Fibroblast of peridontal ligament (primary cell): Measurements from ENCODE around the gene ADGRV1.
"Not testable (repeated sequence)": the region's sequence is repeated elsewhere in the genome, so short reads cannot be mapped to it uniquely, and the experiment has no call there.

ENCODE experiments used
- DNase-seq: peaks from one replicate; pipeline ENCODE4 v3.0.0-alpha.2; 2010; ENCODE audit errors: extremely low read depth

ADGRV1 gene

DNA sequence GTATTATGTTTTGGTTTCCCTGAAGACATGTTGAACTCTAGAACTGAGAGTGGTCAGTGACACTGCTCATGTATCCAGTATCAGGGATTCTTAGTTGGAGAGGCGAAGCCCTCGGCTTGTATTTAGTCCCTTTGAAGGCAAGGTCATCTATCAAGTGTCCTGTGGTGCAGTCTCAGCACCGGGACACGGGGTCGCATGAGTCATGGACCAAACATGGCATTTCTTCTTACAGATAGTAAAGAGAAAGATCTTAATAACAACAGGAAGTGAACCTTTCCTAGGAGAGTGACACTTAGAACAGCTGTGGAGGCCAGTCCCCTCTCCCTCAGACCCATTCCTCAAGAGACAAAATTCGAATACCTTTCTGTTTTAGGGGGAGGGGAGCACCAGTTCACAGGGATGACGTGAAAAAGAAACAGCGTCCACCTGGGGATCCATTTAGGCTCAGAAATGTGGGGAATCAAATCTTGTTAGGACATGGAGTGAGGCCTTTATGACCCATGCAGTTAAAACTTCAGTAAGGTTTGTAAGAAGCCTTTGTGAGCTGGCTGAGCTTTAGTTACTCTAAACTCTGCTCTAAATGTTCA, 86.5 kb downstream of the ADGRV1 start:
- no peak for DNase-seq

DNA sequence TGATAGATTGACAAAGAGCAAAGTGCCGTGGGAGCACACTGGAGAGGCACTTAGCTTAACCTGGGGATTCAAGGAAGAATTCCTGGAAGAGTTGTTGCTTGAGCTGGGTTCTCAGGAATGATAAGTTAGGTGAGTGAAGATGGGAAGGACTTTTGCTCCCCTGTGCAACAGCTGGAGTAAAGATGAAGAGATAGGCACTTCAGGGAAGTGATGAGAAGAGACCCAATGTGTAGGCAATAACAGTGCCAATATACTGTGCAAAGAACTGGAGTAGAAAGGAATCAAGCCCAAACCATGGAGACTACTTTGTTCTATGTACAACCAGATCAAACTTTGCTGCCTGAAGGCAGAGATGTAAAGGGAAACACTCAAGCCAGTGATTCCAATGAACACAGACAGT, 92.2 kb downstream of the ADGRV1 start:
- DNase-seq: no peak

DNA sequence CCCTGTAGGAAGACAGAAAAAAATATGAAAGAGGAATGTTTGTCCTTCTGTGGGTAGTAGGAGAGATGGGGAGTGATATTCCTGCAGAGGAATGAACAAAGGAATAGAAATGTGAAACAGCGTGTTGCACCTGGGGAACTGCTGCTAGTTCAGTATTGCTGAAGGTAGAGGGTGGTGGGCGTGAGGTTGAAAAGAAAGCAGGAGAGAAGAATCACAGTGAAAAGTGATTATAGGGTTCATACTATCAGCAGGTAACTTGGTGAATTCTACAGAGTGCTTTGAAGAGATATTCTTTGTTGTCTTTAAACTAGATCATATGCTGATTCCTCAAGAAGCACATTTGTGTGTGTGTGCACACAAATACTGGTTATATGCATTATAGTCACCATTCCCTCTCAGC, 95.6 kb downstream of the ADGRV1 start:
- DNase-seq: no peak

DNA sequence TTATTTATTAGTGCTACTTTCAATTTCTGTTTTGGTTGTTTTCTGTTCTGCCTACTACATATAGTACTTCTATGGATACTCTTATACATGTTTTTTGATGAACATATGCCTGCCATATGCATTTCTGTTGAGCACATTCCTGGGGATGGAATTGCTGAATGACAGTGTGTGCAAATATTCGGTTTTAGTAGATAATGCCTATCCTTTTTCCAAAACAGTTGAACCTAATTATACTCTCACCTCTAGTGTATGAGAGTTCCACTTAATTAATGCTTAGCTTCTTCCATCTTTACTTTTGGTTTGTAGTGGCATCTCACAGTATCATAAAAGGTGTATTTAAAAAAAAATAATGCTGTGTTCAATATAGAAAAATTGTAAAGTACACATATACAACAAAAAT, 96.8 kb downstream of the ADGRV1 start:
- DNase-seq: no peak

DNA sequence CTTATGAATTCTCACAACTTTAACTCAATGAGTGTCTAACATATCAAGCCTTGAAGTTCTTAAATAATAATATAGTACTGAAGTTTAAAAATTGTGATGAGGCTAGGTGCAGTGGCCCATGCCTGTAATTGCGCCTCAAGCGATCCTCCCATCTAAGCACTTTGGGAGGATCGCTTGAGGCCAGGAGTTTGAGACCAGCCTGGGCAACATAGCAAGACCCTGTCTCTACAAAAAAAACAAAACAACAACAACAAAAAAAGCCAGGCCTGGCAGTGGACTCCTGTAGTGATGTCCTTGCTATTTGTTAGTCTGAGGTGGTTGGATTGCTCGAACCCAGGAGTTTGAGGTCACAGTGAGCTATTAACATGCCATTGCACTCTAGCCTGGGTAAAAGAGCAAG, 98.4 kb downstream of the ADGRV1 start:
- no peak for DNase-seq

DNA sequence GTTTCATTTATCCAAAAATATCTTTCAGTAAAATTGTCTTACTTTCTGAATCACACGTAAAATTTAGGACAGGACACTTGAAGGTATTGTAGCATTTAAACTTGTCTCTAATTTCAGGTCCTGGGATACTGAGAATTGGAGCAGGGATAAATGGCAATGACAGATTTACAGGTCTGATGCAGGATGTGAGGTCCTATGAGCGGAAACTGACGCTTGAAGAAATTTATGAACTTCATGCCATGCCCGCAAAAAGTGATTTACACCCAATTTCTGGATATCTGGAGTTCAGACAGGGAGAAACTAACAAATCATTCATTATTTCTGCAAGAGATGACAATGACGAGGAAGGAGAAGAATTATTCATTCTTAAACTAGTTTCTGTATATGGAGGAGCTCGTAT, 99.2 kb downstream of the ADGRV1 start:
- no peak for DNase-seq

DNA sequence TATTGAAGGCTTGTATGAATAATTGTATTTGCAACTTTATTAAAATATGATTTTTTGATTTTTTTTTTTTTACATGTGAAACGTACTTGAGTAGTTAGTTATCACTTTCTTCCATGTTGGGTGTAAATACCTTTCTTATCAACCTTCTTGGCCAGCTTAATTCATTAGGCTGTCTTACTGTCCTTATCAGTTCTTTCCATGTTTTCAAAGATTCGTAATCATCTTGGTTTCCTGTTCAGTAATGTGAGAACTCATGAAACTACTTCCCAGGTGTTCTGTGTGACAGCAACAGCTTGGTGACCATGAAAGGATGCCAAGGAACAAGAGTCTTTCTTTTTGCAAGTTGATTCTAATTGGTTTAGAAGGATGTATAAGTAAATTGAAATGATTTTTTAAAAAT, 100.0 kb downstream of the ADGRV1 start:
- DNase-seq: no peak

DNA sequence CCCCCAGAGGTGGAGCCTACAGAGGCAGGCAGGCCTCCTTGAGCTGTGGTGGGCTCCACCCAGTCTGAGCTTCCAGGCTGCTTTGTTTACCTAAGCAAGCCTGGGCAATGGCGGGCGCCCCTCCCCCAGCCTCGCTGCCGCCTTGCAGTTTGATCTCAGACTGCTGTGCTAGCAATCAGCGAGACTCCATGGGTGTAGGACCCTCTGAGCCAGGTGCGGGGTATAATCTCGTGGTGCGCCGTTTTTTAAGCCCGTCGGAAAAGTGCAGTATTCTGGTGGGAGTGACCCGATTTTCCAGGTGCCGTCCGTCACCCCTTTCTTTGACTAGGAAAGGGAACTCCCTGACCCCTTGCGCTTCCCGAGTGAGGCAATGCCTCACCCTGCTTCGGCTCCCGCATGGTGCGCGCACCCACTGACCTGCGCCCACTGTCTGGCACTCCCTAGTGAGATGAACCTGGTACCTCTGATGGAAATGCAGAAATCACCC, 109.5 kb downstream of the ADGRV1 start:
- not testable (repeated sequence) for DNase-seq

DNA sequence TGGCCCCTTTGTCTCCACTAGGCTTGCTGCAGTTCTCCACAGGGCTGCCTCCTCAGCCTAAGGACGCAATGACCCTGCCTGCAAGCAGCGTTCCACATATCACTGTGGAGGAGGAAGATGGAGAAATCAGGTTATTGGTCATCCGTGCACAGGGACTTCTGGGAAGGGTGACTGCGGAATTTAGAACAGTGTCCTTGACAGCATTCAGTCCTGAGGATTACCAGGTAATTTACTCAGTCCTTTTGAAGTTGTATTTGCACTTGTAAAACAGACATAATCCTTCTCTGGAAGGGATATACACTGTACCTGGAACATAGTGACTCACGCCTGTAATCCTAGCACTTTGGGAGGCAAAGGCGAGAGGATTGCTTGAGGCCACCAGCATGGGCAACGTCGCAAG, 116.6 kb downstream of the ADGRV1 start:
- DNase-seq: no peak

DNA sequence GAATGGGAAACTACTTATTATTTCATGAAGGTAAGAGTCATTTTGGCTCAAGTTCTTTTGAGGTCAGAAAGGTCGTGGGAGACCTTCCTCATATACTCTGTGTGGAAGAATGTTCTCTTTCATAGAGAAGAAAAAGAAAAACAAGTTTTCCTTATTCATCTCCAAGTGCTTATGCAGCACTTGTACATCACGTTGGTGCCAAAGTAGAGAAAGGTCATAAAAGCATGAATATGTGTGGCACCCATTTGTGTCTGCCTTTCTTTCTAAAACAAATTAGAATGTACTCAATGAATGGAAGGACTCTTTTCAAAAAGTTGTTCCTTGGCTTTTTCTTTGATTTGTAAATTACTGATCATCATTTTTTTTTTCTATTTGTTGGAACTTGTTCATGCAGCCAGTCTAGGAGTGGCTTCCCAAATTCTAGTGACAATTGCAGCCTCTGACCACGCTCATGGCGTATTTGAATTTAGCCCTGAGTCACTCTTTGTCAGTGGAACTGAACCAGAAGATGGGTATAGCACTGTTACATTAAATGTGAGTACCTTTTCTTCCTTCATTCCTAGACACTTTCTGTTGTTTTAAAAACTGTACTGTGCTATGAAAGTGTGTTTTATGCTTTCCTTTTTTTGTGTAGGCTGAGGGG, 122.4 kb downstream of the ADGRV1 start:
- DNase-seq: no peak

DNA sequence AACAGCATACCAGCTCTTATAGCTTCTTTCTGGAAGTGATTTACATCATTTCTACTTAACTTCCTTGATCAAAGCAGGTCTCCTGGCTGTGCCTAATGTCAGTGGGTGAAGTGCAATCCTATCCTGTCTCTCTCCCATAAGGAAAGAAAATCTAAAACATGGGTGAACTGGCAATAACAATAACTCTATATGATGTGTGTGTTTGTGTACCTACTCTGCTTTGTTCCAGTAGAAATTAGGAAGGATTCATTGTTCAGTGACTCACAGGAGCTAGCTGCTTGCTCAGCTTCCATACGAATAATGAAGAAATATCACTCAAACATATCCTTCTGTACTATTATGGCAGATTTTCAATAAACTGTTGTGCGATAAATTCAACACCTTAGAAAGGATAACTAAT, 123.7 kb downstream of the ADGRV1 start:
- DNase-seq: no peak

DNA sequence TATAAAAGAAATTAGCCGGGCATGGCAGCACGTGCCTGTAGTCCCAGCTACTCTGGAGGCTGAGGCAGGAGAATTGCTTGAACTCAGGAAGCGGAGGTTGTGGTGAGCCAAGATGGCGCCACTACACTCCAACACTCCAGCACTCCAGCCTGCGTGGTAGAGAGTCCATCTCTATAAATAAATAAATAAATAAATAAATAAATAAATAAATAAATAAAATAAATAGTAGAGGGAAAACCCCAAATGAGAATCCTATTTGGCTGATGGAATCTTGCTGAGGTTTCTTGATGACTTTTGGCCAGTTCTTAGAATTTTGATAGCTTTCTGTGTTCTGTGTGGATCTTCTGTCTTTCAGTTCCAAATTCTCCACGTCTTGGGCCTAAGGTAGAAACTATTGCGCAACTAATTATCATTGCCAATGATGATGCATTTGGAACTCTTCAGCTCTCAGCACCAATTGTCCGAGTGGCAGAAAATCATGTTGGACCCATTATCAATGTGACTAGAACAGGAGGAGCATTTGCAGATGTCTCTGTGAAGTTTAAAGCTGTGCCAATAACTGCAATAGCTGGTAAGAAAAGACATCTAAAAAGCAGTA, 126.9 kb downstream of the ADGRV1 start:
- DNase-seq: no peak

DNA sequence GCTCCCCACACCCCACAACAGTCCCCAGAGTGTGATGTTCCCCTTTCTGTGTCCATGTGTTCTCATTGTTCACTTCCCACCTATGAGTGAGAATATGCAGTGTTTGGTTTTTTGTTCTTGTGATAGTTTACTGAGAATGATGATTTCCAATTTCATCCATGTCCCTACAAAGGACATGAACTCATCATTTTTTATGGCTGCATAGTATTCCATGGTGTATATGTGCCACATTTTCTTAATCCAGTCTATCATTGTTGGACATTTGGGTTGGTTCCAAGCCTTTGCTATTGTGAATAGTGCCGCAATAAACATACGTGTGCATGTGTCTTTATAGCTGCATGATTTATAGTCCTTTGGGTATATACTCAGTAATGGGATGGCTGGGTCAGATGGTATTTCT, 127.8 kb downstream of the ADGRV1 start:
- not testable (repeated sequence) for DNase-seq

DNA sequence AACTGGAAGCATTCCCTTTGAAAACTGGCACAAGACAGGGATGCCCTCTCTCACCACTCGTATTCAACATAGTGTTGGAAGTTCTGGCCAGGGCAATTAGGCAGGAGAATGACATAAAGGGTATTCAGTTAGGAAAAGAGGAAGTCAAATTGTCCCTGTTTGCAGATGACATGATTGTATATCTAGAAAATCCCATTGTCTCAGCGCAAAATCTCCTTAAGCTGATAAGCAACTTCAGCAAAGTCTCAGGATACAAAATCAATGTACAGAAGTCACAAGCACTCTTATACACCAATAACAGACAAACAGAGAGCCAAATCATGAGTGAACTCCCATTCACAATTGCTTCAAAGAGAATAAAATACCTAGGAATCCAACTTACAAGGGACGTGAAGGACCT, 128.9 kb downstream of the ADGRV1 start:
- not testable (repeated sequence) for DNase-seq

DNA sequence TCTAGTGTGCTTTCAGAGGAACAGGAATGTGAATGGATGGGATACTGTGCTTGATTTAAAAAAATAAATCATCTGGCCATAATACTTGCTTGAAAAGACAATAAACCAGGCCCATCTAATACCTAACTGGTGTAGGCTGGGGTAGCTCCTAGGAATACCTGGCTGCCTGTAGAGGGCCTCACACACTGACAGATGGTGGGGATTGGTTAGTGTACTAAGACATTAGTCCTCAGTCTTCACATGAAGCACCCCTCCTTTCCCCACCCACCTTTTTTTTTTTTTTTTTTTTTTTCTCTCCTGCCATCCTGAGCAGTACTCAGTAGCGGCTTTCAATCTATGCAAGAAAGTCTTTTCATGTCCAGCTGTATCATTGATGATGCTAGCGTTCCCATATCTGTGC, 130.5 kb downstream of the ADGRV1 start:
- no peak for DNase-seq

DNA sequence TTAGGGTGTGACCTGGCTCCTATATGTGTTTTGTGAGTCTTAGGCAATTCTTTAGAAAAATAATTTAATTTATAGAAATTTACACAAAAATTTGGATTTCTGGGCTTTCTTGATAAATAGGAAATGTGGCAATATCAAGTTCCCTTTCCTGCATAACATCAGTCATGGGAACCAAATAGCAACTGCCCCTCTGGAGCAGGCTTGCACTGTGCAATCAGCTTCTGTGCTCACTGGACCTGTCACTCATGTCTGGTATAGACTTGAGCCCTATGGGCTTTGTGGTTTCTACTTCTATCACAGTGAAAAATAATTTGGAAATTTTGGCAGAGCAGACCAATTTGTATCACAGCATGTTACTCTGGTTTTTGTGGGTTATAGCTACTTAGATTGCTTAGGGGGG, 131.7 kb downstream of the ADGRV1 start:
- DNase-seq: no peak

DNA sequence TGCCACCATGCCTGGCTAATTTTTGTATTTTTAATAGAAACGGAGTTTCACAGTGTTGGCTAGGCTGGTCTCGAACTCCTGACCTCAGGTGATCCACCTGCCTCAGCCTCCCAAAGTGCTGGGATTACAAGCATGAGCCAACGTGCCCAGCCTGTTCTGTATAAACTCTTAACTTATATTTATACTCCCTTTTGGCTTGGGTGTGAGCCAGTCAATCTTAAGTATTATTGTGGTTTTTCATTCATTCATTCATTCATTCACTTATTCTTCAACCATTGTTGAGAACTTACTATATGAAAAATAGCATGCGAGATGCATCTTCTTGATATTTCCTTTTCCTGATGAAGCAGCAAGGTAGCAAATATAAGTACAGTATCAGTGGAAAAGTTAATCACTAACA, 132.9 kb downstream of the ADGRV1 start:
- DNase-seq: no peak

DNA sequence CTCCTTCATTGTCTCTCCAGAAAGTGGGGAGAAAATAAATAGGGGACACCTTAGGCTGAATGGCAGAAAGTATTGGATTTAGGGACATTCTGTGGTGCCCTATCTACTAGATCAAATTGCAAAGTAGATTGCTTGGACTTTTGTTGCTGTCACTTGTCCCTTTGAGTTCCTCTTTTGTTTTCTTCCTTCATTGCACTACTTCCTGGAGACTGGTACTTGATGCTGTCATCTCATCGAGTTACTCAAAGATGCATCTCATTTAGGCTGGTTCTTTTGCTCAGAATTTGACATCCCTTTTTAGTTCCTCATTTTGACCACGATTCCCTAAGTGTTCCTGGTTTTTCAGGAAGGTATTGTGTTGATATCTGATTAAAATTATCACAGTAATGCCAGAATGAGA, 137.6 kb downstream of the ADGRV1 start:
- DNase-seq: no peak

DNA sequence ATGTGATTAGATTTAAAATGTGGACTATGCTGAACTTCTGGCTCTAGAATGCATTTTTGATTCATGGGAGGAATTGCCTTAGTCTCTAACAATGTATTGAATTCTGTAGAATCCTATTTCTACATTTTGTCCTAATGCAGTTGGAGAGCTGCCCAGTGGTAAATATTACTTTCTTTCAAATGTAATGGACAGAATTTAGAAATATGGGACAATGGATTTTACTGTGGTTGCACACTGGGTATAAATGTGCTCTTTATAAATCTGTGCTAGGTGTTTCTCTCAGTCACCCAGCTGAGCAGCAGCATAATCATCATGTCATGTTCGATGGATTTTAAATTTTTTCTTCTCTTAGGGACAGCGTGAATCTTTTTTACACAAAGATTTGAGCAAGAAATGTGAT, 141.7 kb downstream of the ADGRV1 start:
- DNase-seq: no peak

DNA sequence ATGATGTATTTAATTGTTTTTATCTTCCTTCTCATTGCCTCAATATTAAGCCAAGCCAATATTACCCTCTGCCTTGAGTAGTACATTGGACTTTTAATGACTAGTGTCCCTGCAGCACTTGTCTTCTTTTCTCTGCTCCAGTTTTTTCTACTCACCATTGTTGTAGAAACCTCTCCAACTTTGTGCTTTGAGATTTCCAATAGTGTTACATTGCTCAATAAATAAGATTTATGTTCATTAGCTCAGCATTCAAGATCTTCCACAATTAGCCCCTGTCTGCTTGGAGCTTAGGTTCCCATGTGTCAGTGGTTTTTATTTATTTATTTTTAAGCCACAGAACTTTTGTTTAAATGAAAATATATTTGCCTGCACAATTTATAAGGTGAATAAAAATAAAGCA, 145.3 kb downstream of the ADGRV1 start:
- no peak for DNase-seq

DNA sequence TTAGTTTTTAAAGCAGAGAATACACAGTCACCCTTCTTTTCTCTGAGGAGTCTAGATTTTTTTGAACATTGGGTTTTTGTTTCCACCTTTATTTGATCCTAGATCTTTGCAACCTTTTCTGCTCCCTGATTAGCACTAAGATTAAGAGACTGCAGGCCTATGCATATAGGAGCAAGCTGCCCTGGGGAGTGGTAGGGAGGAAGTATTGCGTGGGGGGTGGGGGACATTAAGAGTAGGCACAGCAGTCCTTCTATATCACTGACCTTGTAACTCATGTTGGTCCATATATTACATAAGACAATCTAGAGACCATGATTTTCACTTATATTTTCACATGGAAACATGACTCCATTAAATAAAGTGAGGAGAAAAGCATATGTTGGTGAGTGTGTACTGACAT, 149.1 kb downstream of the ADGRV1 start:
- DNase-seq: no peak

DNA sequence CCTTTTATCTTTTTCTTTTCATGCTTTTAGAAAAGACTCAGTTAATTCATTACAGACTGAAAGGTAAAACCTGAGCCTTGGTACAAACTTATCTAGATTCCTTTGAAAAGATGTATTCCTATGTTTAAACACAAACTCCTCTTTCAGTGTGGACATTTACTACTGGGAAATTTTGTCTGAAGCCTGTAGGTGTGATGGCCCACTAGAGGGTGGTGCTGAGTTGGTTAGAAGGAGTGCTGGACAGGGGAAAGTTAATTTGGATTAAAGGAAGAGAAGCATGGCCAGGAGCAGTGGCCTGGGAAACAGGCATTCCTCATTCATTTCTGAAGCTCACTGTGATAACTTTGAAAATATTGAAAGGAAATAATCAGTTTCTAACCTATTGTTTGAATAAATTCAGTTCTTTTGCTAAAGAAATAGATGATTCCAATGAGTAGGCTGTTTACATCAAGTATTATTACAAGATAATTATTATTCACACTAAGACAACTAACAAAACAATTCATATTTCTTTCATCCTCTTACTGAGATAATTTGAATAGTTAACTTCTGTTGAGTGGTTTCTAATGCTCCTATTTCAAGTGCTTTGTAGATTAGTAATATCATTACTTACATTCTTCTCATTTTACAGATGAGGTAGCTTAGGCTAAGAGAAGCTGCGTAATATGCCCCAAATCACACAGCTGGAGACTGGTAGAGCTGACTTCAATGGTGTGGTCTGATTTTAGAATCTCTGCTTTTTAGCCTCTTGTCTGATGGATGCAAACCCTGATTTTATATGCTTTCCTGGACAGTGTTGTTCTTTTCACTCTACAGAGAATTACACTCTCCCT, 150.9 kb downstream of the ADGRV1 start:
- DNase-seq: peak; percentile 35

DNA sequence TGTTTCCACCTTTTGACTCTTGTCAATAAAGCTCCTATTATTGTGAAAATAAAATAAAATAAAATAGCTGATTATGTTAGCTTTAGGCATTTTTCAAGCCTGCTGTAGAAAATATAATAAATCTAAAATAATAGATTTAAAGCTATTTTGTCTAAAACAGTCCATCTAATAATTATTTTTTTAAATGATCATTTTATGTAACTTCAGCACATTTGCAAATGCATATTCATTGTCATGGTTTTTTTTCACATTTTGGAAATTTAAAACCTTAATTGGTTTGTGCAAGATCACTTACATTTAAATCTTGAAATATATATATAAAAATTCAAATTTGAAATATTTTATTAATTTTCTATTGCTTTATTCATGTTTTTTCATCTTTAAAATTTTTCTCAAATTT, 159.8 kb downstream of the ADGRV1 start:
- DNase-seq: no peak
